NCI-H524 treated with DMSO at 0.1 percent for 48 hours (cell line): ENCODE data around the gene EFCAB3.
A peak's percentile ranks its signal among the peaks of the same experiment; 100 is the strongest.
"Not testable (repeated sequence)": the region's sequence is repeated elsewhere in the genome, so short reads cannot be mapped to it uniquely, and the experiment has no call there.

Experiments used
- DNase-seq: peaks from one replicate; lab custom pipeline; 2025; lab: John Stamatoyannopoulos, UW

EFCAB3 gene

DNA sequence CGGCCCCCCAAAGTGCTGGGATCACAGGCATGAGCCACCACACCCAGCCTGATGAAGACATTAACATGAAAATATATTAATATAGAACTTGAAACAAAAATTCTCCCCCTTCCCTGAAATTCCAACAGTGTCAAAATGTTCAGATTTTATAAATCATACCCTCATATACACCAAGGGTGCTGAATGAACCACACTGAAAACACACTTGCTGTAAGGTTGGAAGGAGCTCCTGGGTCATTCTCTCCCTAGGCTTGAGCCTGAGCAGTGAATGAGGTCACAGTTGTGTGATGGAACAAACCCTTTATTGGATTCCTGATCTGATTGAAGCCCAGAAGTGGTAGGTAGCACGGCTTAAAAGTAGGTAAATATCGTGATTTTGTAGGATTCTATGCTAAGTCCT is at the start of gene EFCAB3:
EFCAB3 (plus strand) TSS at position 301 of the 400 bp plus-strand sequence. CDS start 2,427 bp downstream, outside the sequence.
- no peak for DNase-seq

- DNase-seq = no peak
Observed at GRCh38 chr17:62336527-62336926, 43.8 kb upstream of the EFCAB3 start.

- no peak for DNase-seq
Observed at GRCh38 chr17:62343764-62344270, 36.5 kb upstream of the EFCAB3 start.

DNA sequence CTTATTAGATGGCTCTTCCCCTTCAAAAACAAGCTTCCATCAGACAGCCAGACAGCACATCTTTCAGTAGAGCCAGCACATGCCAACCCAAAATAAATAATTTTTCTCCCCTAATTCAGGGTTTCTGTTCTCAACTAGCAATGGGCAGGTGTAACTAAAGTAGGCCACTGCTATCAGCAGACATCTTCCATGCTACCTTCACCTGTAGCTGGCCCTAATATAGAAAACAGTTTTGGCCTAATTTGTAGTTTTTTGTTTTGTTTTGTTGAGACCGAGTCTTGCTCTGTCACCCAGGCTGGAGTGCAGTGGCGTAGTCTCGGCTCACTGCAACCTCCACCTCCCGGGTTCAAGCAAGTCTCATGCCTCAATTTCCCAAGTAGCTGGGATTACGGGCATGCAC is 29.2 kb upstream of the EFCAB3 start:
- no peak for DNase-seq

DNA sequence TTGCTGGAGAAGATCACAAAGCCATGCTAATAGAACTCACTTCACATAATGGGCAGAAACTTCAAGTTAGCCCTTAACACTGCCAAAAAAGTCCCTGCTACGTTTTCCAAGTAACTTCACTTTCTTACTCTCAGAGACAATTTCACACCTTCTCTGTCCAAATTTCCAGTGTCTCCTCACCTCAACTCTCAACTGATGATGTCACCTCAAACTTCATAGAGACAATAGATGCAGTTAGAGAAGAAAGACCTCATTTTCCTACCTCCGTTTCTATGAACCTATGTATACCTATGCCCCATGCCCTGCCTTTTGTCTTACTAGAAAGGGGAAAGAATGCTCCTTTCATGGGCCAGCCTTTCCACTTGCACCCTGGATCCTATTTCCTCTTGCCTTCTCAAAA is 14.2 kb upstream of the EFCAB3 start:
- DNase-seq = no peak

GRCh38 chr17:62381561-62381960 is 1.2 kb downstream of the EFCAB3 start:
- no peak for DNase-seq

- DNase-seq = no peak
Observed at GRCh38 chr17:62388856-62389255, 8.5 kb downstream of the EFCAB3 start.

- no peak for DNase-seq
Observed at GRCh38 chr17:62392908-62393307, 12.6 kb downstream of the EFCAB3 start.

DNA sequence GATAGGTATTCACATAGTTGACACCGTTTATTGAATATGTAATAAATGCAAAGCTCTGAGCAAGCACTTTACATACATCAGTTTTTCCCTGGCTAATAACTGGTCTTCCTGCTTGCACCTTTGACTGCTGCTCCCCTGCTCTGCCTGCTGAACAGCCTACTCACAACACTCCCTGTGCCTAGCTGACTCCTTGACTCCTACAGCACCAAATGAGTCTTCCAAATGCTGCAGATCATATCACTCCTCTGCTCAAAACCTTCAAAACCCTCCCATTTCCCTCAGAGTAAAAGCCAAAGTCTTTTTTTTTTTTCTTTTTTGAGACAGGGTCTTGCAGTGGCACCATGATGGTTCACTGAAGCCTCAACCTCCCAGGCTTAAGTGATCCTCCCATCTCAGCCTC is 18.5 kb downstream of the EFCAB3 start:
- no peak for DNase-seq

DNA sequence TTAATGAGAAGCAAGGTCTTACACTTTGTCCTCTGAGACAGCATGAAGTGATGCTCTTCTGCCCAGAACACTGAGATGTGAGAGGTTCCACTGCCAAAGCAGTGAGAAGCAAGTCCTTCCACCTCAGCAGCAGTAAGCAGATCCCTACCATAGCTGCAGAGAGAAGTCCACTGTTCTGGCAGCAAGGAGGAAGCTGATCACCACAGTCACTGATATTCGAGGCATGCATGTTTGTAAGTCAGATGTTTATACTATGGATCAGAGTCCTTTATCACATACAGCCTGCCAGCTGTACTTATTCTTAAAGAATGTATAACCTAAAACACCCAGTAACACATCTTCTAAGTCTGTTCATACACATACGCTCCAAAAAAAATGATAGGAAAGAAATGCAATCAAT is 25.1 kb downstream of the EFCAB3 start:
- DNase-seq = no peak

- not testable (repeated sequence) for DNase-seq
Observed at GRCh38 chr17:62413090-62413489, 32.7 kb downstream of the EFCAB3 start.

GRCh38 chr17:62423647-62424461 is 43.5 kb downstream of the EFCAB3 start, which contains the start of gene METTL2A:
Gene METTL2A, plus strand, starts transcription at chr17:62423897. Its CDS starts 6 bp downstream, at chr17:62423903.
- peak; percentile 57 for DNase-seq

DNA sequence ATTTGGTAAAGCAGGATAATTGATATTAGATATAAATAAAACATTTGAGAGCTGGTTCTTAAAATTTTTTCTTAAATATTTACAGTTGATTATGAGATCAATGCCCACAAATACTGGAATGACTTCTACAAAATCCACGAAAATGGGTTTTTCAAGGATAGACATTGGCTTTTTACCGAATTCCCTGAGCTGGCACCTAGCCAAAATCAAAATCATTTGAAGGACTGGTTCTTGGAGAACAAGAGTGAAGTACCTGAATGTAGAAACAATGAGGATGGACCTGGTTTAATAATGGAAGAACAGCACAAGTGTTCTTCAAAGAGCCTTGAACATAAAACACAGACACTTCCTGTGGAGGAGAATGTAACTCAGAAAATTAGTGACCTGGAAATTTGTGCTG is 45.9 kb downstream of the EFCAB3 start:
- not testable (repeated sequence) for DNase-seq

GRCh38 chr17:62435251-62435650 is 54.9 kb downstream of the EFCAB3 start:
- DNase-seq = not testable (repeated sequence)

DNA sequence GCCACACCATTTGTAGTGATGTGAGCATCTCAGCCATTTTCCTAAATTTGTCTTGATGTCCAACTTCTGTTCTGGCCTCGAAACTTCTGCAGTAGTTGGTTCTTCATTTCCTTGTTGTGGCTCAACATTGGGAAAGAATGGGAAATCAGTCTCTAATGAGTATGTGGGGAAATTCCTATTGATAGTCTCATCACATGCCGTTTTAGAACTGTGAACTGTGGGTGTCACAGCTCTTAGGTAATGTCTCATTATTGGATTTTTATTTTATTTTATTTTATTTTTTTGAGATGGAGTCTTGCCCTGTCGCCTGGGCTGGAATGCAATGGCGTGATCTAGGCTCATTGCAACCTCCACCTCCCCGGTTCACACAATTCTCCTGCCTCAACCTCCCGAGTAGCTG is 60.8 kb downstream of the EFCAB3 start:
- not testable (repeated sequence) for DNase-seq

- DNase-seq = no peak
Observed at GRCh38 chr17:62444063-62444462, 63.7 kb downstream of the EFCAB3 start.

DNA sequence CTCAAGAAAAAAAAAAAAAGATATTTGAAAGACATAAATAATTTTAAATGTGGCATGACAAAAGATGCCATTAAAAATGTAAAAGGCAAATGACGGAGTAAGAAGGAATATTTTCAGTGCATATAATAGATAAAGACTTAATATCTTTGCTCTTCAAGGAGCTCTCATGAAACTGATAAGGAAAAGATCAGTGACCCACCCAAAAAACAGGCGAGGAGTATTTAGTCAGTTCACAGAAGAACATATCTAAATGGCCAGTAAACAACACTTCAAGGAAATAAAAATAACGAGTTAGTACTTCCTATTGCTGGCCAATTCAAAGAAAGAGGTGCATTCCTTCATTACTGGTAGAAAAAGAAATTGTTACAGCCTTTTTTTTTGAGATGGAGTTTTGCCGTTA is 65.4 kb downstream of the EFCAB3 start:
- DNase-seq = not testable (repeated sequence)

GRCh38 chr17:62452195-62452594 is 71.8 kb downstream of the EFCAB3 start:
- not testable (repeated sequence) for DNase-seq

DNA sequence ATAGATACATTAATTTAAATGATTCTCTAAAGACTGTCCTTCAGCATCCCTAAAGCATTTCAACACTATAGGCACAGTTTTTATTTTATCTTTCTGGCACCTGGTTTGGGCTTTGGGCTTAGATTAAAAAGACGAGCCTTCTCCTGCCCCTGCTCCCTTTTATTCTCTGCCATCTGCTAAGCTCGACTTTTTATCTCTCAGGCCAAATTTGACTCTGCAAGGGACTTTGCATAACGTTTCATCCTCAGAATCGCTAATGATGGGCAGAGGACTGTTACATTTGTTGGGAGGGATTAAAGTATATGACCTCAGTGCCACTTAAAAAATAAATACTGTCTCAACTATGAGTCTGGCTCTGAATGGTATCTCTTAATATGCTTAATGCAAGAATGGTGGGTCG is 72.7 kb downstream of the EFCAB3 start:
- not testable (repeated sequence) for DNase-seq

- not testable (repeated sequence) for DNase-seq
Observed at GRCh38 chr17:62453656-62454055, 73.3 kb downstream of the EFCAB3 start.

GRCh38 chr17:62454111-62454510 is 73.8 kb downstream of the EFCAB3 start:
- not testable (repeated sequence) for DNase-seq

DNA sequence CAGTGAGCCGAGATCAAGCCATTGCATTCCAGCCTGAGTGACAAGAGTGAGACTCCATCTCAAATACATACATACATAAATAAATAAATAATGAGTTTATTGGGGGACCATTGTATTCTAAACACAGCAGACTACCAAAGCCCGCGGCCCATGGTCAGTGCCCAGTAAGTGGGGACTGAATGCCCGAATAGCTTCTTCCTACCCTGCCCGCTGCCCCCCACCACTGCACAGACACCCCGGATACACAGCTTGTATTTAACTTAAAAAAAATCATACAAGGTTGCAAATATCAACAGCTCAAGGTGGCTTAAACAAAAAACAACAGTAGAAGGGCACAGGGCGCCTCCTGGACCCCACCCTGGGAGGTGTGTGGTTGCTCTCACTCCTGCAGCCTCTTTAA is 75.7 kb downstream of the EFCAB3 start:
- DNase-seq = no peak

- DNase-seq = not testable (repeated sequence)
Observed at GRCh38 chr17:62458483-62458882, 78.1 kb downstream of the EFCAB3 start.

DNA sequence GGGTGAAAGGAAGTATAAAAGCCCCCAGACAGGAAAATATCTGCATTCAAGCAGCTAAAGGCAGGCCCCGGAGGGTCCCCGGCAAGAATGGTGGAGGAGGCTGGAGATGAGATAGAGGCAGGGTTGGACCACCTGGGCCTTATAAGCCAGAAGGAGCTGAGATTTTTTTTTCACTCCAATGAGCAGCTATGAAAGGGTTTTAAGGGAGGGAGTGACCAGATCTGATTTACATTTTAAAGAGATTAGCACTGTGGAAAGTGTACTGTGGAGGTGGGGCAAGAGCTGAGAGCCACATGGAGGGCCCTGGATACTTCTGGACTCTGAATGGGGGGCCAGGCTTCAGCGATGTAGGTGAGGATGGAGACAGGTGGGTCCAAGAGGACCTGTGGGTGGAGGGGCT is 84.1 kb downstream of the EFCAB3 start:
- DNase-seq = not testable (repeated sequence)
